ENCODE measurements around the gene PNPLA6.
"Not testable (repeated sequence)": the region's sequence is repeated elsewhere in the genome, so short reads cannot be mapped to it uniquely, and the experiment has no call there.

DNA sequence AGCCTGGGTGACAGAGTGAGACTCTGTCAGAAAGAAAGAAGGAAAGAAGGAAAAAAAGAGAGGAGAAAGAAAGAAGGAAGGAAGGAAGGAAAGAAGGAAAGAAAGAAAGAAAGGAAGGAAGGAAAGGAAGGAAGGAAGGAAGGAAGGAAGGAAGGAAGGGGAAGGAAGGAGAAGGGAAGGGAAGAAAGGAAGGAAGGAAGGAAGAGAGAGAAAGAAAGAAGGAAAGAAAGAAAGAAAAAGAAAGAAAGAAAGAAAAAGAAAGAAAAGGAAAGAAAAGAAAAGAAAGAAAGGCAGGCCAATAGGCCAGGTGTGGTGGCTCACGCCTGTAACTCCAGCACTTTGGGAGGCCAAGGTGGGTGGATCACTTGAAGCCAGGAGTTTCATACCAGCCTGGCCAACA is 41.9 kb downstream of the PNPLA6 start:
- not testable (repeated sequence) for TF ChIP-seq XRCC3 (IDR thresholded peaks at IDR 0.05); CBX8 (IDR thresholded peaks at IDR 0.05; ENCODE audit: borderline replicate concordance, extremely low read depth, low read depth, low read length, poor library complexity, severe bottlenecking); ZNF830 (CRISPR knock-in tag; IDR thresholded peaks at IDR 0.05)
- TF ChIP-seq, protein P1, sequence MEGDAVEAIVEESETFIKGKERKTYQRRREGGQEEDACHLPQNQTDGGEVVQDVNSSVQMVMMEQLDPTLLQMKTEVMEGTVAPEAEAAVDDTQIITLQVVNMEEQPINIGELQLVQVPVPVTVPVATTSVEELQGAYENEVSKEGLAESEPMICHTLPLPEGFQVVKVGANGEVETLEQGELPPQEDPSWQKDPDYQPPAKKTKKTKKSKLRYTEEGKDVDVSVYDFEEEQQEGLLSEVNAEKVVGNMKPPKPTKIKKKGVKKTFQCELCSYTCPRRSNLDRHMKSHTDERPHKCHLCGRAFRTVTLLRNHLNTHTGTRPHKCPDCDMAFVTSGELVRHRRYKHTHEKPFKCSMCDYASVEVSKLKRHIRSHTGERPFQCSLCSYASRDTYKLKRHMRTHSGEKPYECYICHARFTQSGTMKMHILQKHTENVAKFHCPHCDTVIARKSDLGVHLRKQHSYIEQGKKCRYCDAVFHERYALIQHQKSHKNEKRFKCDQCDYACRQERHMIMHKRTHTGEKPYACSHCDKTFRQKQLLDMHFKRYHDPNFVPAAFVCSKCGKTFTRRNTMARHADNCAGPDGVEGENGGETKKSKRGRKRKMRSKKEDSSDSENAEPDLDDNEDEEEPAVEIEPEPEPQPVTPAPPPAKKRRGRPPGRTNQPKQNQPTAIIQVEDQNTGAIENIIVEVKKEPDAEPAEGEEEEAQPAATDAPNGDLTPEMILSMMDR (IDR thresholded peaks at IDR 0.05 in 2 of 3, conservative IDR thresholded peaks at IDR 0.05 in 1 of 3; ENCODE audit: insufficient read depth in 2 of 3, low read depth in 1 of 3, low read length in 3 of 3), result not testable (repeated sequence)
